K562 (cell line): ENCODE results near the gene MCL1. TPM values are rescaled to one million over a fixed set of nuclear protein-coding genes. Genes with fewer than 3 reads are reported as not detected.

Experiments used
- HMGN3 ChIP-seq: IDR thresholded peaks from 2 replicates; pipeline ENCODE4 v1.6.1; 2011; ENCODE audit warnings: borderline replicate concordance, low read depth, mild to moderate bottlenecking, mixed read lengths, low read length; ENCODE audit not compliant: insufficient read length; ENCODE audit errors: extremely low read depth
- ILK ChIP-seq: fragments of 450-650 bp; IDR thresholded peaks from 2 replicates; pipeline ENCODE4 v1.6.1; 2016; ENCODE audit warnings: missing genetic modification characterization, low read depth, mild to moderate bottlenecking, missing compliant biosample characterization, moderate library complexity, borderline replicate concordance
- LARP7 ChIP-seq: fragments of 450-650 bp; IDR thresholded peaks from 2 replicates; pipeline ENCODE4 v1.6.1; 2016
- MNT ChIP-seq, 2 experiments: fragments of 450-650 bp; conservative IDR thresholded peaks; 2 replicates each; pipeline ENCODE4 v1.6.1; 2017; ENCODE audit warnings: mild to moderate bottlenecking in 2 of 2, moderate library complexity in 2 of 2
- ZBTB40 ChIP-seq, 2 experiments: fragments of 450-650 bp in 1 of 2; sonication (generic) in 1 of 2; formaldehyde crosslinking in 1 of 2; IDR thresholded peaks; 2 replicates each; pipeline versions ENCODE4 v1.7.1 to v1.9.0; 2016 to 2022; ENCODE audit warnings: inconsistent platforms in 1 of 2, mild to moderate bottlenecking in 1 of 2, missing genetic modification reagents in 1 of 2
- ZBTB9 ChIP-seq: fragments of 450-650 bp; formaldehyde crosslinking; IDR thresholded peaks from 2 replicates; pipeline ENCODE4 v1.4.0; 2020; ENCODE audit warnings: mild to moderate bottlenecking, moderate library complexity
- ZFX ChIP-seq: sonication (generic); formaldehyde crosslinking; IDR thresholded peaks from 2 replicates; pipeline ENCODE4 v1.8.0; 2022; ENCODE audit warnings: mild to moderate bottlenecking, missing genetic modification reagents, moderate library complexity
- ZNF212 ChIP-seq: fragments of 450-650 bp; formaldehyde crosslinking; IDR thresholded peaks from 2 replicates; pipeline ENCODE4 v1.4.0; 2020; ENCODE audit warnings: mild to moderate bottlenecking
- ZNF695 ChIP-seq: fragments of 450-650 bp; formaldehyde crosslinking; IDR thresholded peaks from 2 replicates; pipeline ENCODE4 v1.4.0; 2020; ENCODE audit warnings: mild to moderate bottlenecking, moderate library complexity
- polyA plus RNA-seq, 8 experiments: library from polyadenylated mRNA; depleted of rRNA in 4 of 8; stranded (reverse) in 5 of 8; unstranded in 3 of 8; fragments of >200 nt; fragmentation: Nextera tagmentation in 2 of 8; fragmentation: Illumina TruSeq in 1 of 8; extraction: Ambion mirVana in 2 of 8; extraction: Trizol in 1 of 8; gene quantifications; 2 replicates each; pipeline versions ENCODE4 v1.2.1 to v1.2.3, GENCODE V29; 2011 to 2014; ENCODE audit warnings: inconsistent platforms in 1 of 8, missing spikeins in 1 of 8
- total RNA-seq, 7 experiments: library from RNA; depleted of rRNA in 6 of 7; stranded (reverse); fragments of >200 nt in 6 of 7; fragmentation: Illumina TruSeq in 2 of 7; extraction: Trizol in 2 of 7; gene quantifications; 2 replicates each; pipeline versions ENCODE4 v1.2.1 to v1.2.3, GENCODE V29; 2011 to 2021; ENCODE audit warnings: low replicate concordance in 1 of 7
- TF ChIP-seq, protein P1 (sequence below): fragments of 150-350 bp; IDR thresholded peaks from 2 replicates; pipeline ENCODE4 v1.6.1; 2014; ENCODE audit warnings: low read depth, mild to moderate bottlenecking, low read length, borderline replicate concordance

Gene MCL1
- total and polyA plus RNA-seq, 9 of the 15 experiments (the other 6 are each of a cell fraction or from before 2014, with no cell fraction given): 27.1 to 224 (median 138) TPM

DNA sequence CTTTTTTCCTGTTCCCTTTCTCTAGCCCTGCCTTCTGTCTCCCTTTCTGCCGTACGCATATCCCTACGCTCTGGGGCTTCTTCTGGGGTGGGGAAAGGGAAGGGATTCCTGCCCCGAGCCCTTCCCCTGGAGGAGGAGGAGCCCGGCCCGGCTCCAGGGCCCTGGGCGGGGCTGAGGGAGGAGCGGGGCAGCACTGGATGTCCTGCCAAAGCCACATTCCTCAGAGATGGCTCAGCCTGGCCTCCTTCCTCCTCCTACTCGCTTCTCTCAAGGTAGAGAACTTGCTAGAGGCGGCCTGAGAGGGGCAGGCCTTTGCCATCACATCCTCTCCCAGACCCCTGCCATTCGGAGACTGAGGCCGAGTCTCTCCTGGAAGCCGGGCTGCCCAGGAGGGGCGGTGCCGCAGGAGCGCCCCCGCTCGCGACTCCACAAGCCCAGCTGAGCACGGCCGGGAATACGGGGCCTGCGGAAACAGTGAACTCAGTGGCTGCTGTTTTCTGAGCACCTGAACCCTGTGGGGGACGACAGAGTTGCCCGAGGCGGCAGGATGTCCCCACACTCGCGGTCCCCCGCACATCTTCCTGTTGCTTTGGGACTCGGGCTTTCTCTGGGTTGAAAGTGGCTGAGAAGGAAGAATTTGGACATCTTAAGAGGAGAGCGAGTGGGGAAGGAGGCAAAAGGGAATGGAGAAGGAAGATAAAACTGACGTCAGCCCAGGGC lies 18.0 kb downstream of the MCL1 start (continued):
- peak; percentile 72 for TF ChIP-seq HMGN3
- TF ChIP-seq LARP7: 0 out of 2 replicates have a peak, but pooled peaks have one; percentile 76
- TF ChIP-seq ILK (tag): no peak
- TF ChIP-seq ZBTB40 (IDR thresholded peaks at IDR 0.05): peak; percentile 43
- no peak for TF ChIP-seq ZBTB40 (CRISPR knock-in tag; IDR thresholded peaks at IDR 0.05)
- 0 out of 2 replicates have a peak, but pooled peaks have one; percentile 38 for TF ChIP-seq ZNF212 (CRISPR knock-in tag)
- 0 out of 2 replicates have a peak, but pooled peaks have one; percentile 18 for TF ChIP-seq ZBTB9 (CRISPR knock-in tag)
- TF ChIP-seq, protein P1, sequence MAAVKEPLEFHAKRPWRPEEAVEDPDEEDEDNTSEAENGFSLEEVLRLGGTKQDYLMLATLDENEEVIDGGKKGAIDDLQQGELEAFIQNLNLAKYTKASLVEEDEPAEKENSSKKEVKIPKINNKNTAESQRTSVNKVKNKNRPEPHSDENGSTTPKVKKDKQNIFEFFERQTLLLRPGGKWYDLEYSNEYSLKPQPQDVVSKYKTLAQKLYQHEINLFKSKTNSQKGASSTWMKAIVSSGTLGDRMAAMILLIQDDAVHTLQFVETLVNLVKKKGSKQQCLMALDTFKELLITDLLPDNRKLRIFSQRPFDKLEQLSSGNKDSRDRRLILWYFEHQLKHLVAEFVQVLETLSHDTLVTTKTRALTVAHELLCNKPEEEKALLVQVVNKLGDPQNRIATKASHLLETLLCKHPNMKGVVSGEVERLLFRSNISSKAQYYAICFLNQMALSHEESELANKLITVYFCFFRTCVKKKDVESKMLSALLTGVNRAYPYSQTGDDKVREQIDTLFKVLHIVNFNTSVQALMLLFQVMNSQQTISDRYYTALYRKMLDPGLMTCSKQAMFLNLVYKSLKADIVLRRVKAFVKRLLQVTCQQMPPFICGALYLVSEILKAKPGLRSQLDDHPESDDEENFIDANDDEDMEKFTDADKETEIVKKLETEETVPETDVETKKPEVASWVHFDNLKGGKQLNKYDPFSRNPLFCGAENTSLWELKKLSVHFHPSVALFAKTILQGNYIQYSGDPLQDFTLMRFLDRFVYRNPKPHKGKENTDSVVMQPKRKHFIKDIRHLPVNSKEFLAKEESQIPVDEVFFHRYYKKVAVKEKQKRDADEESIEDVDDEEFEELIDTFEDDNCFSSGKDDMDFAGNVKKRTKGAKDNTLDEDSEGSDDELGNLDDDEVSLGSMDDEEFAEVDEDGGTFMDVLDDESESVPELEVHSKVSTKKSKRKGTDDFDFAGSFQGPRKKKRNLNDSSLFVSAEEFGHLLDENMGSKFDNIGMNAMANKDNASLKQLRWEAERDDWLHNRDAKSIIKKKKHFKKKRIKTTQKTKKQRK: no peak
- TF ChIP-seq MNT (conservative IDR thresholded peaks at IDR 0.05): peak; percentile 38 to 62; a peak in 3 of 4 replicates
- TF ChIP-seq ZNF695: no peak
- peak; percentile 85 for TF ChIP-seq ZFX (CRISPR knock-in tag)
